ENCODE results near the gene ZSCAN2.

- TF ChIP-seq CTCF (IDR thresholded peaks at IDR 0.05; ENCODE audit: insufficient read depth, low read depth, low read length) (no peak), EZH2 (IDR thresholded peaks at IDR 0.05; ENCODE audit: insufficient read depth, low read length) (no peak)
Measured at GRCh38 chr15:84599906-84600305, 903 bp upstream of the ZSCAN2 start.

Measured in astrocyte (in vitro differentiated cells and primary cell).